HG03342 (cell line): ENCODE measurements around the gene PCSK6.
"Not testable (repeated sequence)": the region's sequence is repeated elsewhere in the genome, so short reads cannot be mapped to it uniquely, and the experiment has no call there.

Source experiments
- ATAC-seq: cut with Tn5 transposase; IDR thresholded peaks from one replicate; pipeline ENCODE4 v1.9.1; 2021; ENCODE audit warnings: mild to moderate bottlenecking, moderate library complexity; ENCODE audit not compliant: unreplicated experiment

The PCSK6 gene

DNA sequence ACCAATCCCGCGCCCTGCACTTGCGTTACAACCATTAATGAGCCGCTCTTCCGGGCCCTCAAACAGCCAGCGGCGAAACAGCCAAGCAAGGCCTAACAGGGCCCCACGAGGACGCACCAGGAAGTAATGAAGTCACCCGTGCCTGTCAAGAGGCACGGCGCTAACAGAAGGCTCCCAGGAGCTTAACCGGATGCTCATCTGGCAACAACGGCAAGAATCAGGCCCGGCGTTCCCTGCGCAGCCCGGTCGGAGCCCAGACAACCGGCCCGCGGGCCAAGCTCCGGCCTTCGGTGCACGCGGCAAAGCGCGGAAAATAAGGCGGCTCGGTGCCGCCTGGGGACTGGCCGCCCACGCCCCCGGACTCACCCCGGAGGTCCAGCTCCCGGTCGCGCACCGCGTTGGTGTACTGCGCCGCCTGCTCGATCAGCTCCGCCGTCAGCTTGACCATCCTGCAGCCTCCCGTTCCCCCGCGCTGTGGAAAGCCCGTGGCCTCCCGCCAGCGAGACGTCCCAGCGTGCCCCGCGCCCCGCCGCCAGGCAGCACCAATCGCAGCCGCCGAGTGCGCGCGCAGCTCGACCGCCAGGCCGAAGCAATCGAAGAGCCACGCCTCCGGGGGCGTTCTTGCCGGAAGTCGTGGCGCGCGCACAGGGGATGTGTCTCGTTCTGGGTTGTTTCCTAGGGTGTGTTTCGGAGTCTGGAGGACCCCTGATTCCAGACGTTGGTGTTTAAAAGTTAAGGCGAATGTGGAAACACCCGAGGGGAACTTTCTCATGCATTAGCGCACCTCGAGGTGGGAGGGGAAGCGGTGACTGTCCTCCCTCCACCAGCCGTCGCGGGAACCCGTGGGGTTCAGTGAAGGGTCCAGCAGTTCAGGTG, 194.5 kb downstream of the PCSK6 start, which contains the start of gene SNRPA1:
SNRPA1 (minus strand) TSS at position 518 of the 876 bp plus-strand sequence; CDS start at position 448, 70 bp downstream.
- ATAC-seq: peak; percentile 77

DNA sequence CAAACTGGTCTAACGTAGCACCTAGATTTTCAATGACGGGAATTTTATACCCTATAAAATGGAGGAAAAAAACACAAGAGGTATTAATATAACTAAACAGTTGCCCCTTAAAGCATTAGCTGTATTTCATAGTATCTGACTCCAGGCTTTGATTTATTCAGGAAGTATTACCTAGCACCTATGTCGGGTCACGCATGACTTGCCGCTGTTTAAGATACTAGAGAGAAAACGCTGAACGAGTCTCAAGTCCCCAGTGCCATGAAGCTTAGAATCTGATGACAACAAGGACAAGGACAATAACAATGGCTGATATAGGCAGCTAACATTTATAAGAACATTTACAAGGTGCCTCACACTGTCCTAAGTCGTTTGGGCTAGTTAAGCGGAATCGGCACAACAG, 196.4 kb downstream of the PCSK6 start:
- ATAC-seq: no peak

DNA sequence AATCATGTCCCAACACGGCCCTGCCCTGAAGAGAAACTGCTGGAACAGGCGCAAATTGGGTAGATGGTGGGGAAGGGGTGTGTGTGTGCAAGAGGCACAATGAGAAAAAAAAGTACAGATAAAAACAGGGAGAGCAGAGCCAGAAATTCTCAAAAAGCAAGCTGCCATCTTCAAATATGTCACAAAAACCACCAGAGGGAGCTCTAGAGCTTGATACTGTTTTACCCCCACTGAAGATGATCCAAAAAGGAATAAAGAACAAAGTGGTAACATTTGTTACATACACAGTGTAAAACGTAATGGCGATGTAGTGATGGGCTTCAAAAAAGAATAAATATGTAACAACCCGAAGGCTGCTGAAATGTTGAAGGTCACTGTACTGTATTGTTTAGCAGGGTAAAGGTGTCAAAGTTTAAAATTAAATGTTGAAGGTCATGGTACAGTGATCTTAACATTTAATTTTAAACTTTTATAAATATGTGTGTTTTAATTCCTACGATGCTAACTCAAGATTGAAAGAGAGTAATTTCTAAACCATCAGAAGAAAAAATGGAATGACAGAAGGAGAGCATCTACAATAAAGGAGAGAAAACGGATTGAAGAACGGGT, 200.5 kb downstream of the PCSK6 start:
- ATAC-seq: no peak

DNA sequence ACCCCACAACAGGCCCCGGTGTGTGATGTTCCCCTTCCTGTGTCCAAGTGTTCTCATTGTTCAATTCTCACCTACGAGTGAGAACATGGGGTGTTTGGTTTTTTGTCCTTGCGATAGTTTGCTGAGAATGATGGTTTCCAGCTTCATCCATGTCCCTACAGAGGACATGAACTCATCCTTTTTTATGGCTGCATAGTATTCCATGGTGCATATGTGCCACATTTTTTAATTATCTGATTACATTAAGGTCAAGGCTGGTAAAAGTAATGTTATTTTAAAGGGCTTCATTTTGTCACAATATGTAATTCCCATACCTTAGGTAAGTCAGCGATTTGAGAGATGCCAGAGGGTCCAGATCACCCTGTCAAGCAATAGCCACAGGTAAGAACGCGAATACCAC, 202.2 kb downstream of the PCSK6 start:
- ATAC-seq: not testable (repeated sequence)

DNA sequence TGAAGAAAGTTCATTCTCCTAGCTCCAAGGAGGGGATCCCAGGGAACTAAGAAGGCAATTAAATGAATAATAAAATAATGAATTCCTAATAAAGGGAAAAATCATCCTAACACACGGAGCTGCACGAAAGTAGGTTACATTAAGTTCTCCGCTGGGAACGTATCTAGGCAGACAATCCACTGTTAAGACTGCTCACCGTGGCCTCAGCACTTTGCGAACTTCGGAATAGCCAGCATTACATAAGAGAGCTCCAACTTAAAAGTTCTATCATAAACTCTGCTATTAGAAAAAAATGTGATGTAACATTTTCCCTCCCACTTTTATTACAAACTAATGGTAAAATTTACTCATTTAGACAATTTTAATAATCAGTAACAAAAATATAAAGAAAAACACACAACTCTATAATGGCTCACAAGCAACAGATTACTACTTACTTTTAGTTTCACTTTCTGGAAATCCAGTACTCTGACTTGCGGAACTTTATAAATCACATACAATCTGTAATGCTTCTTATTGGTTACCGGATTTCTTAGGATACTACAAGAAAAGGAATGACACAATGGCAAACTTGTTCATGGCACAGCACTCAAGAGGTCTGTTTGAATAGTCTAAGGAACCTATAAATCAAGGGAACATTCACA, 202.9 kb downstream of the PCSK6 start:
- no peak for ATAC-seq

- ATAC-seq: no peak
Measured at GRCh38 chr15:101283931-101284330, 205.6 kb downstream of the PCSK6 start.

- no peak for ATAC-seq
Measured at GRCh38 chr15:101280007-101280406, 209.5 kb downstream of the PCSK6 start.

GRCh38 chr15:101277943-101278564, 211.5 kb downstream of the PCSK6 start:
- ATAC-seq: no peak

DNA sequence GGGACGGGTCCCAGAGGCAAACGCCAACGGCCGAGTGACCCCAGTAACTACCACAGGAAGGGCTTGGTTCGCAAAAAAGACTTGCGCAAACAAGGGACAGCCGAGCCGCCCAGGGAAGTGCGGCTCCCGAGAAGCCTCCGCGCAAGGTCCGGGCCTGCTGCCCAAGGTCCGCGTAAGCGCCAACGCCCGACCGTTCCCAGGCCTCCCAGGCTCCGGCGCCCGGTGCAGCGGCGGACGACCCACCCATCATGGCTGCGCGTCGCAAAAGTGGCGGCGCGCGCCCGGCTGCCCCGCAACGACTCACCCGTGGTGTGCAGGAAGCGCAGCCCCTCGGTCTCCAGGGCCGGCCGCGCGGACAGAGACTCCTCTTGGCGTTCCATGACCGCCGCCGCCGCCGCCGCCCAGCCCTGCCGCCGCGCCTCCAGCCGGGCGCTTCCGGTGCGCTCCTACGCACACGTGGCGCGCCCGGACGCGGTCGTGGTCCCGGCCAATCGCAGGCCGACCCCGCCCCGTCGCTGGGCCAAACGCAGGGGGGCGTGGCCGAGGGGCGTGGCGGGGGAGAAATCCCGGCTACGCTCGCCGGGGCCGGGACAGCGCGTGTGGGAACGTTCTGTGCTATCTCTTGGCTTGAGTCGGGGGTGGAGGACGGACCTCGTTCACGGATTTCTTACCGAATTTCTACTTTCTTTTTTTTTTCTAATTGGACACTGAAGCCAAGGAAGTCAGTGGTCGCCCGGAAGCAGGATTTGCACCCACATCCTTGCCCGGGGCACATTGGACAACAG, 212.3 kb downstream of the PCSK6 start, which contains the start of gene SELENOS:
SELENOS (minus strand) TSS at position 448 of the 785 bp plus-strand sequence; CDS start at position 380, 68 bp downstream.
- ATAC-seq: peak; percentile 88

- ATAC-seq: peak; percentile 44
Measured at GRCh38 chr15:101276501-101277037, 212.9 kb downstream of the PCSK6 start.

- no peak for ATAC-seq
Measured at GRCh38 chr15:101275018-101275417, 214.5 kb downstream of the PCSK6 start.

DNA sequence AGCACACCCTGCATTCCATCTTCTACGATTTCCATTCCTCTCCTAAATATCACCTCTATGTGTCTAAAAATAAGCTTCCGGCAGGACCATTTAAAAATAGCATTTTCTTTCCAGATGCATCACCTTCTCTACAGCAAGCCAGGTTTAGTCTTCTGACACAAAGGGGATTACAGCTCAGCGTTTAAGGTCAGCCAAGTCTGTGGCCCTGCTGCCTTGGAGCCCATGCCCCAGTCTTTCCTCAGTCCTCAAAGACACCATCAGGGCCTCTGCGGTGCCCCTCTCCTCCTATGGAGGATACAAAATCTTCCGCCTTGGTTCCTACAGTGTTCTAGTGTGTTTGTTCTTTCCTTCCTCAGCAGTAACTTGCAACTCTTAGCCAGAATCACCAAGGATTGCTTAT, 216.0 kb downstream of the PCSK6 start:
- ATAC-seq: no peak

- ATAC-seq: no peak
Measured at GRCh38 chr15:101272584-101272983, 216.9 kb downstream of the PCSK6 start.

- ATAC-seq: no peak
Measured at GRCh38 chr15:101269479-101270223, 219.9 kb downstream of the PCSK6 start.

DNA sequence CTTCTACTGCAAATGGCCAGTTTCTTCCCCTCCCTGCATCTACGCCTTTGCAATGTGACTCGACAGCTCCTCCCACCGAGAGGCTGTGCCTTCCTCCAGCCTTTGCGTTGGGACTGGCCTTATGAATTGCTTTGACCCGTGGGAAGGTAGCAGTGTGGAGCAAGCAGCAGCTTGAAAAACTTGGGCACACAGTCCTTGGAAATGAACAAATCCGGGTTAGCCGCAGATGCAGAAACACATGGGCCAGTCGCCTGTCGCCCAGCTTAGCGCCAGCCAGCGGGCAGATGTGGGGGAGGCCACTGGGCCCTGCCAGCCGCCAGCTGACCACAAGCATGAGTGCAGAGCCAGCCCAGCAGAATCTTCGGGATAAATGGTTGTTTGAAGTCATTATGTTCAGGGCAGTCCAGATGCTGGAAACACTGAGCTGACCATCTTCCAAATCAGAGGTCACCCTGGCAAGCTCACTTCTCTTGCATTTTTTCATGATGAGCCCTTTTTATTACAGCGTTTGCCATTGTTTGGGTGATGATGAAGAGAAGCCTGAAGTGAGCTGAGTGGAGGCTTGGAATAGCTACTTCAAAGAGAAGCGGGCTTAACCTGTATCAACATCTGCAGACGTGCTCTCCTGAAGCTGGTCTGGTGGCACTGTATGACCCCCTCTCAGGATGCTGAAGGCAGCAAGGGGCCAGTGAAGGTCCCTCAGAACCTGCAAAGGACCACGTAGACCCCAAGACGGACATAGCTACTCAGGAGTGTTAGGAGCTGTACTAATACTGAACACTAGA, 222.0 kb downstream of the PCSK6 start:
- ATAC-seq: no peak

DNA sequence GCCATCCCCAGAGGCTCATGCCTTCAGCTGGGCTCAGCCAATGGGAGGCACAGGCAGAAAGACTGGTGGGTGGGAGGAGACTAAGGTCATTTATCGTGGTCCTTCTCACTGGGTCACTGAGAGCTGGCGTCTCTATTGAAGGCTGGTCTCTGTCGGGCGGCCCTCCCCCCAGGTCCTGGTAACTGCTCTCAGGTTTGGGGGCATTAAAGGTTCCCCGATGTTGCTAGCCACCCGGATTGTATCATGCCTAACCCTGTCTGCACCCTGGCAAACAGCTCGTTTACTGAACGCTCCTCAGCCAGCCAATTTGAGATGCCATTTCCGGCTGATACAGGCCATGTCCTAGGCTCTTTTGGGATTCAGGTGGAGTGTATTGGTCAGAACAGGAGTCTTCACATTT, 222.7 kb downstream of the PCSK6 start:
- no peak for ATAC-seq

DNA sequence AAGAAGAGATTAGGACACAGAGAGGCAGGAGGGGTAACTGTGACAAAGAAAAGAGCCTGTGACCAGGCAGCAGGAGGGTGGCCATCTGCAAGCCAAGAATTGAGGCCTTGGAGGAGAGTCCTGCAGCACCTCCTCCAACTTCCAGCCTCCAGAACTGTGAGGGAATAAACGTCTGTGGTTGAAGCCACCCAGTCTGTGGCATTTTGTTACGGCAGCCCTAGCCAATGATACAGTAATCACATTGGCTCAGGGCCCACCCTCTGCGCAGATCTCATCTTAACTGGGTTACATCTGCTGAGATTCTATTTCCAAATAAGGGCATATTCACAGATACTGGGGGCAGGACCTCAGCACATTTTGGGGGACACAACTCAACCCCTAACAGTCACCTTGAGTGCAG, 223.5 kb downstream of the PCSK6 start:
- no peak for ATAC-seq

- ATAC-seq: no peak
Measured at GRCh38 chr15:101264911-101265641, 224.4 kb downstream of the PCSK6 start.
